Germinal center (tissue), 1 donor: ENCODE results near the gene CTSL.

ENCODE experiments used
- DNase-seq: peaks from one replicate; pipeline ENCODE4 v3.0.0; 2012; ENCODE audit warnings: mixed read lengths, low spot score

The CTSL gene

DNA sequence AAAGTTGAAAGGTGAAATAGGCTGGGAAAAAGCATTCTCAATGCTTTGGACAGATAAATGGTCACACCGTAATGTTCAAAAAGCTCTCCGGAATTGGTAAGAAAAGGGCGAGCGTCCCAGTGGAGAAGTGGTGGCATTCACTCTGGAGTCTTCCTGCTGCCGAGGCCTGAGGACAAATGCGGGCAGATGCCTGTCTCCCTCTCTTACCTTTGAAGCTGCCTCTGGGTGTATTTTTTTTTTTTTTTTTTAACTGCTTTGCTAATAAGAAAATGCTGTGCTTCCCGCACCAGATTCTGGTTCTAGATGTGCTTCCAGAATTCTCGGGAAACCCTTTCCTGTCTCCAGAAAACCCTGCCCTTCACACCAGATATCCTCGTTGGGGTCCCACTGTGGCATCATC, 24.4 kb upstream of the CTSL start:
- DNase-seq, result no peak

DNA sequence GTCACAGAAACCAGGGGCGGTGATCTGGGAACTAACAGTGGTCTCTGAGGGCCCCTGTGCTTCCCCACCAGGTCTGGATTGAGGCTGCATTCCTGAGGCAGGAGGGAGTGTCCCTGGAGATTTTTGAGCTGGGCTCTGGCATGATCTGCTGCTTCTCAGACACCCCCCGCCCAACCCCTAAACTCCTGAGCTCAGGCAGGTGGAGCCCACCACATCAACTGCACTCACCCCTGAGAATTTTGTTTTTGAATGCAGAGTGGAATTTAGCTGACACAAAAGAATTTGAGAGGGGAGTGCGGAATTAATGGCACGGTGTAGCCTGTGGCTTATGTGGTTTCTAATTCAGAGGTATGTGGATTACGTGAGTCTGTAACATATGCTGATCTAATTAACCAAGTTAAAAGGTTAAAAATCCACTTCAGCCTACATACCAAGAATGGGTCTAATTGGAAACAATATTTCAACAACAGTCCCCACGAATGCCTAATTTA, 23.9 kb upstream of the CTSL start:
- DNase-seq, result no peak

DNA sequence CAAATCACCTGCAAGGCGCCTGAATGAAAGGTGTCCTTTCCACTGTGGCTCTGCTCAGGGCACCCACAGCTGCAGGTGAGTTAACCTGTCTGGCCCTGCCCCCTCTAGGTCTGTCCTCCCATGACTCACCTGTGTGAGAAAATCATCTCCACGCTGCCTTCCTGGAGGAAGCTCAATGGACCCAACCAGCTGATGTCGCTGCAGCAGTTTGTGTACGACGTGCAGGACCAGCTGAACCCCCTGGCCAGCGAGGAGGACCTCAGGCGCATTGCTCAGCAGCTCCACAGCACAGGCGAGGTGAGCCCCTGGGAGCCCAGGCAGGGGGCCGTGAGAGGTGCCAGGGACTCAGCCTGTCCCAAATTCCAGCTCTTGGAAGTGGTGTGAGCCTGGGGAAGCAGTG, 23.0 kb upstream of the CTSL start:
- no peak for DNase-seq

DNA sequence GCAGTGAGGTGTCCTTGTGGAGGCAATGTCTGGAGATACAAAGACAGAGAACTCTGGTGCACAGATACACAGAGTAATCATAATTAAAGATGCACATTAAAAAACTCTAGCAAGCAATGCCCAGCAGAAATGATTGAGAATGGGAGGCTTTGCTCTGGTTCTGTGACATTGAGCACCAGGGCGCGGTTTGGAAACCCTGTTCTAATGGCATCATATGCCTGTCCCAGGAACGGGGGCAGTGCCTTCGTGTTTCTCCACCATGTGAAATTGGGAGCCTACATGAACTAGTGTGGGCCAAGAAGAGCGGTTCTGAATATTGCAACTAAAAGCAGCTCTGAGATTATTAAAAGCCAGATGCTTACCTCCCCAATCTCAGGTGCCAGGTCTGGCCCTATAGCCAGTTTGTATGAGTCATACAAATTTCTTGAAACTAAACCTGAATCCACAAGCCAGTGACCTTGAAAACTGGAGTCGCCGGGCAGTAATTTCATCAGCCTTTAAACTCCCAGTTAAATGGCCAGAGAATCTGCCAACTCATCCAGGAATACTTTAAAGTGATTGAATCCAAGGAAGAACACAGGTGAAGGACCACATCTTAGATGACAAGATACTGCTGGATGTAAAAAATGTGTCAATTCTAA, 22.2 kb upstream of the CTSL start:
- no peak for DNase-seq

DNA sequence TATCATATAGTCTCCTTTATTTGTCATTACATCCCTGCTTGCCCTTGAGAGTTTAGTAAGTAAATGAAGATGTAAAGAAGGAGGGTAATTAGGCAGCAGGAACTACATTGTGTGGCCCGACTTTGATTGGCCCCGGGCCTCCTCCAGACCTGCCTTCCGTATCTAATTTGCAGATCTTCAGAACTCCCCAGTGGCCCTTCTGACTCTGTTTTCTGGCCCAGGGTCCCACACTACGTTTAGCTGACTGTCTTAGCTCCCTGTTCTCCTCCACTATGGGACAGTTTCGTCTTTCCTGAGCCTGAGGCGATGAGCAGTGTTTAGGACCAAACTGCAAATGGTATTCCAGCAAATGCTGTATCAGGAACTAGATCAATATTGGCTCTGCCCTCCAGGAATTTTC, 21.6 kb upstream of the CTSL start:
- DNase-seq, result no peak

DNA sequence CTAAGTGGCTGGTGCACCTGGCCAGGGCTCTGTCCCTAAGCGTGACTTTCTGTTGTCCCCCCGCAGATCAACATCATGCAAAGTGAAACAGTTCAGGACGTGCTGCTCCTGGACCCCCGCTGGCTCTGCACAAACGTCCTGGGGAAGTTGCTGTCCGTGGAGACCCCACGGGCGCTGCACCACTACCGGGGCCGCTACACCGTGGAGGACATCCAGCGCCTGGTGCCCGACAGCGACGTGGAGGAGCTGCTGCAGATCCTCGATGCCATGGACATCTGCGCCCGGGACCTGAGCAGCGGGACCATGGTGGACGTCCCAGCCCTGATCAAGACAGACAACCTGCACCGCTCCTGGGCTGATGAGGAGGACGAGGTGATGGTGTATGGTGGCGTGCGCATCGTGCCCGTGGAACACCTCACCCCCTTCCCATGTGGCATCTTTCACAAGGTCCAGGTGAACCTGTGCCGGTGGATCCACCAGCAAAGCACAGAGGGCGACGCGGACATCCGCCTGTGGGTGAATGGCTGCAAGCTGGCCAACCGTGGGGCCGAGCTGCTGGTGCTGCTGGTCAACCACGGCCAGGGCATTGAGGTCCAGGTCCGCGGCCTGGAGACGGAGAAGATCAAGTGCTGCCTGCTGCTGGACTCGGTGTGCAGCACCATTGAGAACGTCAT, 19.7 kb upstream of the CTSL start:
- no peak for DNase-seq

DNA sequence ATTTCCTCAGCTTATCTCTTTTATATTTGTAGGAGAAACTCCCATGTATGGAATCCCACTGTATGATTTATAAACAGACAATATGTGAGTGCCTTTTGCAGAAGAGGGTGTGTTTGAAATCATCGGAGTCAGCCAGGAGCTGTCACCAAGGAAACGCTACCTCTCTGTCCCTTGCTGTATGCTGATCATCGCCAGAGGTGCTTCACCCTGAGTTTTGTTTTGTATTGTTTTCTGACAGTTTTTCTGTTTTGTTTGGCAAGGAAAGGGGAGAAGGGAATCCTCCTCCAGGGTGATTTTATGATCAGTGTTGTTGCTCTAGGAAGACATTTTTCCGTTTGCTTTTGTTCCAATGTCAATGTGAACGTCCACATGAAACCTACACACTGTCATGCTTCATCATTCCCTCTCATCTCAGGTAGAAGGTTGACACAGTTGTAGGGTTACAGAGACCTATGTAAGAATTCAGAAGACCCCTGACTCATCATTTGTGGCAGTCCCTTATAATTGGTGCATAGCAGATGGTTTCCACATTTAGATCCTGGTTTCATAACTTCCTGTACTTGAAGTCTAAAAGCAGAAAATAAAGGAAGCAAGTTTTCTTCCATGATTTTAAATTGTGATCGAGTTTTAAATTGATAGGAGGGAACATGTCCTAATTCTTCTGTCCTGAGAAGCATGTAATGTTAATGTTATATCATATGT, 18.0 kb upstream of the CTSL start:
- DNase-seq, result no peak

DNA sequence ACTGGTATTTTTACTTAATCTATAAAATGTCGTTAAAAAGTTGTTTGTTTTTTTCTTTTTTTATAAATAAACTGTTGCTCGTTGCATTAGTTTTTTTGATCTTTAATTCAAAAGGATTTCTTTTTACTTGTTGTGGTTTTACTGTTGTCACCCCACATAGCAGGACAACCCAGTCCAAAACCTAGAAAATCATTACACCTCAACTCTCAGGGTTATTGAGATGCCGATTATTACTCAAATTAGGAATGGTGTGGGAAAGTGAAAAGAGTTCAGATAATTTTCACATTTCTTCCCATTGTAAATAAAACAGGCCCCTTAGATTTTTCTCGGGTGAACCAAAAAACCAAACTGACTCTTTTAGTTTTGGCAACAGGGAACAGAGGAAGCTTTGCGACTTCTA, 17.4 kb upstream of the CTSL start:
- DNase-seq, result no peak

DNA sequence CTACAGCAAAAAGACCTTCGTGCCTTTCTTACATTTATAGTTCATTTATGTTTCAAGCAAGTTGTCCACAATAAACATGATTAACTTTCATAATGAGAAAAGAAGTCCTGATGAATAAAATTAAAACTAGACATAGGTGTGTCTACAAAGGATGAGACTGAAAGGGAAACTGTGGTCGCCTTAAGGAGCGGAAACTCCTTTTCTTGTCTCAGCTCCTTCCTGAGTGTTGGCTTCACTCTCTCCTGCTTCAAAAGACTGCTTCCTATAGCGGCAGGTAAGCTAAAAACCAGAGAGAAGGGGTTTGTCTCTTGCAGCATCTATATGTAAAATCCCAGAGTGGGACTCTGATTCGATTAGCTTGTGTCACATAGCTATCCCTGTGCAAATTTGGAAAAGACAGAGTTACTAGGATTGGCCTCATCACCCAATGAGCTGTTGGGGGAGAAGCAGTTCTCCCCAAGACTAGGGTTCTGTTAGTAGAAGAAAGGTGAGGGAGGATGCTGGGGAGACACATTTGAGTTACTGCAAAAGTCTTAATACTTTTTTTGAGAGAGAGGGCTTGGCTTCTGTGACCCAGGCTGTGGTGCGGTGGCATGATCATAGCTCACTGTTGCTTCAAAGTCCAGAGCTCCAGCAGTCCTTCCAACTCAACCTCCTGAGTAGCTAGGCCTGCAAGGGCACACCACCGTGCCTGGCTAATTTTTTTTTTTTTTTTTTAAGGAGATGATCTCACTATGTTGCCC, 16.8 kb upstream of the CTSL start:
- no peak for DNase-seq

DNA sequence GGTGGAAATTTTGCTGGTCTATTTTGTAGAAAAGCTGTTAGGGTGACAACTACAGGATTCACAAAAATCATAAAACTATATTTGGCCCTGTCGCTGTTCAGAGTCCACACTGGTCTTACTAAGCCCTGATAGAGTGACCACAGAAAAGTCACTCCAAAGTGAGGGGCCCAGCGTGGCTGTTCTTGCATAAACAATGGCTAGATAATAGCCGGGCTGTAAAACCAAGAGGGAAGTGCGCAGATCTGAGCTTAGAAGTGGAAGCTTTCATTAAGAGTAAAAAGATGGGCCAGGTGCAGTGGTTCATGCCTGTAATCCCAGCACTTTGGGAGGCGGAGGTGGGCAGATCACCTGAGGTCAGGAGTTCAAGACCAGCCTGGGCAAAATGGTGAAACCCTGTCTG, 15.5 kb upstream of the CTSL start:
- no peak for DNase-seq

DNA sequence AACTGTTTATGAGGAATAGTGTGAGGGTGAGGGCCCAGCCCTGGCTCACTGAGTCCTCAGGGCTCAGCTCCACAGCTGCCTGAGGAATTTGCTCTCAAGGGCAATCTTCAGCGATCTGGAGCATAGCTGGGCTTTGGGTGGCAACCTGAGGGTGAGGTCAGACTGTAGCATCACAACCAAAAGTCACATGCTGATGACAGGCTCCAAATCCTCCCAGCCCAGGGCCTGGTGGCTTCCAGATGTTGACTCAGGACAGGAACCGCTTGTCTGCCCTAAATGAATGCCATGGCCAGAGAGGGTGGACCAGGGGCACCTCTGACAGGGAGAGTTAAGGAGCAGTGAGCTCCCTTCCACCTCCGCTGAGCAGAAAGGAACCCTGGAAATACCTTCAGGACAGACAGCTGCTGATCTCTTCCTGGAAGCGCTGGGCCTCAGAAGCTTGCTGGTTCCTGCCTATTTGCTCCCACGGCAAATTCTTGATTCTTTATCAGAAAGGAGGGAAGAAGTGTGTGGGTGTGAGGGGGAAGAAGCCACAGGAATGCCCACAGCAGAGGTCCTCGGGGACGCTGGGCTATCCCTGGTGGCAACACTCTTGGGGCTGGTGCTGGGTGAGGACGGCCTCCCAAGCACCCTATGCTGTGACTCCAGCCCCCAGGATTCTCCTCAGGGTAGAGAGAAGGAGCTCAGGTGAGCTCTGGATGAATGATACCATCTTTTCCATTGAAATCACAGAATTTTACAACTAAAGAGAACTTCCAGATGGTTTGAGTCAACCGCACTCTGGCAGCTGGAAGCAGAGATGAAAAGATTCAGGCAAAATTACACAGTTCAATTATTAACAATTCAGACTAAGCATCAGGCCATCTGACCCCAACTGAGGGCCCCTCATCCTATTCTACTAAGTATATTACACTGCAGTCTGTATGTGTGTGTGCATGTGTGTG, 13.8 kb upstream of the CTSL start:
- DNase-seq, result no peak

DNA sequence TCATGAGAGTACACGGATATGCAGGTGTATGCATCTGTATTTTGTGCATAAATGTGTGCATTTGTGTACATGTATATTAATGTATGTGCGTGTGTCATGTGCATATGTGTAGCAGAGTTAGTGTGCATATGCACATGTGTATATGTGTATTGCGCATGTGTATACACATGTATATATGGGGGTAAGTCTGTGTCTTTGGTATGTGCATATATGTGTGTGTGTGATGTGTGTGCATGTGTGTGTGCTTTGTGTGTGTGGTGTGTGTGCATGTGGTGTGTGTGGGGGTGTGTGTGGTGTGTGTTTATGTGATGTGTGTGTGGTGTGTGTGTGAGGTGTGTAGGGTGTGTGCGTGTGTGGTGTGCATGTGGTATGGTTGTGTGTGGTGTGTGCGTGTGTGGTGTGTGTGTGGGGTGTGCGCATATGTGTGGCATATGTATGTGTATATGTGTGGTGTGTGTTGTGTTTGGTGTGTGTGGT, 13.1 kb upstream of the CTSL start:
- no peak for DNase-seq

DNA sequence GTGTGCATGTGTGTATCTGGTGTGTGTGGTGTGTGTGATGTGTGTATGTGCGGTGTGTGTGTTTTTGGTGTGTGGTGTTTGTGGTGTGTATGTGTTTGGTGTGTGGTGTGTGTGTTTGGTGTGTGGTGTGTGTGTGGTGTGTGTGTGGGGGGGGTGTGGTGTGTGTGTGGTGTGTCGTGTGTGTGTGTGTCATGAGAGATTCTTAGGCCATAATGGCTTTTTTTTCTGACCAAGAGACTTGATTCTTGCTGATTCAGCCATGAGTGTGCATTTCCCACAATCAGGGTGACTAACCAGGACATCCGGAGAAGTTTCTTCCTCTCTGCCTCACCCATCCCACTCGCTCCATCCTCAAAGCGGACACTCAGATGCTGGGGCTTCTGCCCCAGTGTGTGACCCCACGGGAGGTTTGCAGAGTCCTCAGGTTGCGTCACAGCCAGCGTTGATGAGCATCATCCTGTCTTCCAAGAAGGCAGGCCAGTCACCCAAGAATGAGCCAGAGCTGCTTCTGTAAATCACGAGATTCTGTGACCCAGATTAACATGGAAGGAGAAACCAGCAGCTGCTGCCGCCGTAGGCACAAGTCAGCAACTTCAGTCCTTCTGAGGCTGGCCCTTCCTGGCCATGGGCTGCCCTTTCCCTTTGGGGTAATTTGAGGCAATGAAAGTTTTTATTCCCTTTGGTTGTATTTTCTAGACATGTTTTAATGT, 12.5 kb upstream of the CTSL start:
- DNase-seq, result no peak

DNA sequence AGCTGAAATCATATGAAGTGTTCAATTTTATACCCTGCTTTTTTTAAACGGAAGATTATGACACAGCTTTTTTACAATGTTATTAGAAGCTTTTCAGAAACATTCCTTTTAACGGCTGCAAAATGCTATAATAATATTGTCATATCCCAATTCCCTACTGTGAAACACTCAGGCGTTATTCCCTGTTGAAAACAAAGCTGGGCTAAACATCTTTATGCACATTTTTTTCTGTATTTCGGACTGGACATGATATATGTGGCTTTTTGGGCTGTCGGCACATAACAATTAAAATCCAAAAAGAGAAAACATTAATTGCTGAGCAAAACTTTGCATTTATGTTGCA, 12.0 kb upstream of the CTSL start:
- no peak for DNase-seq

DNA sequence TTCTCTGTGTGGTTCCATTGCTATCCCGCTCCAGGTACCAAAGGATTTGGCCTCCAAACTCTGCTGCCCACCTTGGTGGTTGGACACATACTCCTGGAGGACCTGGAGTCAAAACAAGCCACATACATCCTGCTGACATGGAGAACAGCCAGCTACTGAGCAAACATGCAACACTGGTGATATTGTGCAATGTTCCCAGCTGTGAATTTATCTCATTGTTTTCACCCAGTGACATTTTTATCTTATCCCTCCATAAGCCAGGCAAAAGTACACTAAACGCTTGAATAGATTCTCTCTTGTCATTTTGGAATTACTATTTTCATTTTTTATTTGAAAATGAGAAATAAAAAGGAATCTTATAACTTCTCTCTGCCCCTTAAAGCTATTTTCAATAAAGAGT, 11.1 kb upstream of the CTSL start:
- no peak for DNase-seq

DNA sequence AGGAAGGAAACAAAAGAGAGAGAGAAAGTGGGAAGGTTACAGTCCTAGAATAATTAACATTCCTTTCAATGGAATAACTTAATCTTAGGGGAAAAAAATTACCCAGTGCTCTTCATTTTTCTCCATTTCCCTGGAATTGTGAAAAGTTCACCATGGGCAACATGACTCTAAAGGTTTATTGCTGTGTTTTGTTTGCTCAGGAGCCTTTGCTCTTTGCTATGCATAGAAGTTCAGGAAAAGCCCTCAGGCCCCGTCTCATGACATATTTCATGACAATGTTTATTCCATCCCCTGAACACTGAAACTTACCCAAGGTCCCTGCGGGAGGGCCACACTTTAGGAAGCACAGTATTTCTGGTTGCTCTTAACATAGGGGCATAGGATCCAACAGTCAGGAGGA, 9.8 kb upstream of the CTSL start:
- no peak for DNase-seq

DNA sequence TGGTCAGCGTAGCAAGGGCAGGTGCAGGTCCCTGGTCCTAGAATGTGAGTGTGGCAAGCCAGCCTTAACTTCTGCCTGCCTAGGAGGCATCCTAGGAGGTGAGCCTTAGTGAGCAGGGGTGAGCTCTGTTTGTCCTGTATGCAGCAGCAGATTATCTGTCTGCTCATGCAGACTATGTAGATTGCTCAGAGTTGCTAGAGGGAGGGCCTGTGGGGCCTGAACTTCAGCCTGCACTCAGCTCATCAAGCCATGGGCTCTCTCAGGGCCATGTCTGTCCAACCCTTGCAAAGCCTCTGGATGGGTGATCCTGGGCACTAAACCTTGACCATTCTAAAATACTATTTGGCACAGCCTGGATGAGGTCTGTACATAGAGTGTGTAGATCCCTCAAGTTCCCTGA, 8.5 kb upstream of the CTSL start:
- DNase-seq, result no peak

DNA sequence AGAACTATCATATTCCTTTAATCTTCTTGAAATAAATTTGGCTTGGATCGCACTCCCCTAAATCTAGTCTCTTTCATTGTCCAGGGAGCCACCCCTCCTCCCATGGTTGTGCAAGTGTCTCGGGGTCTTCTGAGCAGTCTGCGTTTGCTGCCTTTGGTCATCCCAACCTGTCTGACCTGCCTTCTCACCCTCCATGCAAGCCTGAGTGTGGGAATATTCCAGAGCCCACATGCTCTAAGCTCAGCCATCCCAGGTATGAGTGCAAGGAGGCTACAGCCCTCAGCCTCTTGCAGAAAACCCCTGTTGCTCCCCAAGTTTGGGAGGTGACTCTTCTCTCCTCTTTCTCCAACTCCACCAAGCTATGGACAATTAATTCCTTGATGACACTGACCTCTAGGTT, 7.7 kb upstream of the CTSL start:
- no peak for DNase-seq

DNA sequence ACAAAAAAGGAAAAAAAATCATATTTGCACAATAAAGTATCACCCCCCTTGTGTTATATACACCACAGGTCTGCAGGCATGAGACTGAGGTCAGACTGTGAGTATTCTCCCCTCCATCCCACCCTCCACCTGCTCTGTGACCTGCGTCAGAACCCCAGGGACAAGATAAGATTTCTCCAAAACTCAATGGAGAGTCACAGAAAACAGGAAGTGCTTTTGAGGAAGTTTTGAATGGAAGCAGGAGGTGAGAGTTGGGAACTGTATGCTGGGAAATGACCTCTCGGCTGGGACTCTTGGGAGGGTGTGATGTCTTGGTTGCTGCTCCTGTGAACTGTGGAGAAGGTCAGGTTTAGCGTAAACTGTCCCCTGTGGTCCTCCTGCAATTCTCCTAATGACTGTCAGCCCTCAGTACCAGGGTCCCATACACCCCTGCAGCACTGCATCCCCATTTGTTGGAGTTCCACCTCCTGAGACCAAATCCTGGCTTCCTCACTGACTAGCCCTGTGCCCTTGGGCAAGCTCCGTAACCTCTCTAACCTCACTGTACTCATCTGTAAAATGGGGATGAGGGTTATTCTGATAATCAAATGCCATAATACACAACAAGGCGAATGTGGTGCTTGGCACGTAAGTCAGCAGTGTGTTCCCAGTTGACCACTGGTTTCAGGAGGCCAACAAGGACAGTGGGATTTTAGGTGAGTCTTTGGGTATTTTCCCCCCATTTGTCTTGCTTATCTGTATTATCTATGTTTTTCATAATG, 6.9 kb upstream of the CTSL start:
- DNase-seq, result no peak

DNA sequence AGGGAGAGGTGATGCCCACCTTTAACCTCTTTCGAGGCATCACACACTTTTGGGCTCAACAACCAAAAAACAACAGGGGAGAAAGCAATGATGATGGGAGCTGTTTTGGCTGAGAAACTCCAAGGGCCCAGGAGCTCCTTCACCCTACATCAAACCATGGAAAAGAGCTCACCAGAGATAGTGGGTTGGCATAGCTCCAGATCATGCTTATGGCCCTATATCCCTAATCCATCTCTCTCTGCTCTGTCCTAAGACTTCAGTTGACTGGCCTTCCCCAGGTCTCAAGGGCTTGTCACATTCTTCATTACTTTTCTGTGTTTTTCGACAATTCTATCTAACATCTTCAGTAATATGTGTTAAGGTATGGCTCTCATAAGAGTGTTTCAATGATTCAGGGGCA, 5.7 kb upstream of the CTSL start:
- no peak for DNase-seq
